Smooth muscle cell (in vitro differentiated cells): ENCODE measurements around the gene MAN1C1. TPM values are rescaled to one million over a fixed set of nuclear protein-coding genes. Genes with fewer than 3 reads are reported as not detected.

Source experiments
- DNase-seq: peaks from one replicate; lab custom pipeline; 2025; ENCODE audit not compliant: unreplicated experiment; lab: John Stamatoyannopoulos, UW
- H2AFZ ChIP-seq: fragments of 200-600 bp; sonication (generic); 2 replicates; pipeline ENCODE4 v1.6.0; 2016; ENCODE audit warnings: antibody characterized with exemption, low read depth, mild to moderate bottlenecking
- H3F3A ChIP-seq: fragments of 200-600 bp; sonication (generic); 2 replicates; pipeline ENCODE4 v1.6.0; 2017; ENCODE audit warnings: antibody characterized with exemption, low read depth
- H3K27ac ChIP-seq: fragments of 200-600 bp; sonication (generic); 2 replicates; pipeline ENCODE4 v1.5.1; 2016; ENCODE audit warnings: low read depth, mild to moderate bottlenecking
- H3K27me3 ChIP-seq: fragments of 200-600 bp; sonication (generic); 2 replicates; pipeline ENCODE4 v1.6.1; 2016; ENCODE audit warnings: low read depth, mild to moderate bottlenecking
- H3K36me3 ChIP-seq: fragments of 200-600 bp; sonication (generic); 2 replicates; pipeline ENCODE4 v1.5.1; 2016; ENCODE audit warnings: low read depth
- H3K4me1 ChIP-seq: fragments of 200-600 bp; sonication (generic); 2 replicates; pipeline ENCODE4 v1.5.1; 2016; ENCODE audit warnings: low read depth
- H3K4me2 ChIP-seq: fragments of 200-600 bp; sonication (generic); 2 replicates; pipeline ENCODE4 v1.6.0; 2016; ENCODE audit warnings: mild to moderate bottlenecking
- H3K4me3 ChIP-seq: fragments of 200-600 bp; sonication (generic); 2 replicates; pipeline ENCODE4 v1.5.1; 2016; ENCODE audit warnings: mild to moderate bottlenecking
- H3K79me2 ChIP-seq: fragments of 200-600 bp; sonication (generic); 2 replicates; pipeline ENCODE4 v1.6.0; 2016; ENCODE audit warnings: low read depth, mild to moderate bottlenecking
- H3K9ac ChIP-seq: fragments of 200-600 bp; sonication (generic); 2 replicates; pipeline ENCODE4 v1.6.0; 2016; ENCODE audit warnings: low read depth
- H3K9me3 ChIP-seq: fragments of 200-600 bp; sonication (generic); replicated peaks from 2 replicates; pipeline ENCODE4 v1.5.1; 2016; ENCODE audit warnings: low read depth
- H4K20me1 ChIP-seq: fragments of 200-600 bp; sonication (generic); 2 replicates; pipeline ENCODE4 v1.6.0; 2016; ENCODE audit warnings: low read depth
- WGBS: methylation state at CpG from one replicate; pipeline ENCODE4 v1.1.7; 2016; ENCODE audit warnings: low lambda C conversion rate; 5-methylcytosine and 5-hydroxymethylcytosine counted together
- polyA plus RNA-seq: library from polyadenylated mRNA; unstranded; fragments of >200 nt; fragmentation: Nextera tagmentation; extraction: Ambion mirVana; gene quantifications from 2 replicates; pipeline ENCODE4 v1.2.1, GENCODE V29; 2016
- total RNA-seq: library from RNA; depleted of rRNA; stranded (reverse); fragments of >200 nt; gene quantifications from 2 replicates; pipeline ENCODE4 v1.2.3, GENCODE V29; 2014
- TF ChIP-seq, protein P1 (sequence below): fragments of 200-600 bp; sonication (generic); IDR thresholded peaks from 2 replicates; pipeline ENCODE4 v1.5.1; 2017; ENCODE audit warnings: borderline replicate concordance, mild to moderate bottlenecking, antibody characterized with exemption; ENCODE audit not compliant: insufficient read depth, poor library complexity, severe bottlenecking

MAN1C1 gene
- total and polyA plus RNA-seq, 2 experiments from 2014 or later: 4.4 to 10.5 TPM

DNA sequence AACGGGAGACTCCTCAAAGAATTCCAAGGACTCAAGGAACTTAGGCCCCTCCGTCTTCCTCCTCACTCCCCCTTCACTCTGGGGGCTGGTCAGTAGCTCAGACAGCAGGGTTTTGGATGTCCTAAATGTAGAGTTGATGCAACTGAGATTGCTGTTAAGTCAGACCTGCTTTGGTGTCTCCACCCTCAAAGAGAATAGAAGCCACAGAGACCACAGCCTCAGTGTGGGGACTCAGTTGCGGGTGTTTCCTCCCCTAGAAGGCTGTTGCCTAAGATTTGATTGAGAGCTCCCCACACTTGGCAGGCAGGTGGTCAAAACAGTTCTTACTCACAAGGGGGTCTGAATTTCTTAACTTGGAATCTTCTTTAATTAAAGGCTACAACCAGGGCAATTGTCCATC lies 7.6 kb downstream of the MAN1C1 start:
- Histone ChIP-seq H3K36me3 (no peaks in the 10 kb centered on the region), H3K9ac (no peak overlapping the region), H3F3A (no peaks in the 10 kb centered on the region), H2AFZ (no peak overlapping the region), H3K27me3 (peaks cover 15% of the 10 kb centered on the region), H3K9me3 (no peaks in the 10 kb centered on the region), H4K20me1 (no peaks in the 10 kb centered on the region), H3K4me2 (no peak overlapping the region), H3K4me1 (peaks cover 4% of the 10 kb centered on the region), H3K79me2 (no peaks in the 10 kb centered on the region), H3K4me3 (no peak overlapping the region), H3K27ac (no peak overlapping the region)
- 81% methylated on average over 3 of the region's 3 CpGs for WGBS
- TF ChIP-seq, protein P1, sequence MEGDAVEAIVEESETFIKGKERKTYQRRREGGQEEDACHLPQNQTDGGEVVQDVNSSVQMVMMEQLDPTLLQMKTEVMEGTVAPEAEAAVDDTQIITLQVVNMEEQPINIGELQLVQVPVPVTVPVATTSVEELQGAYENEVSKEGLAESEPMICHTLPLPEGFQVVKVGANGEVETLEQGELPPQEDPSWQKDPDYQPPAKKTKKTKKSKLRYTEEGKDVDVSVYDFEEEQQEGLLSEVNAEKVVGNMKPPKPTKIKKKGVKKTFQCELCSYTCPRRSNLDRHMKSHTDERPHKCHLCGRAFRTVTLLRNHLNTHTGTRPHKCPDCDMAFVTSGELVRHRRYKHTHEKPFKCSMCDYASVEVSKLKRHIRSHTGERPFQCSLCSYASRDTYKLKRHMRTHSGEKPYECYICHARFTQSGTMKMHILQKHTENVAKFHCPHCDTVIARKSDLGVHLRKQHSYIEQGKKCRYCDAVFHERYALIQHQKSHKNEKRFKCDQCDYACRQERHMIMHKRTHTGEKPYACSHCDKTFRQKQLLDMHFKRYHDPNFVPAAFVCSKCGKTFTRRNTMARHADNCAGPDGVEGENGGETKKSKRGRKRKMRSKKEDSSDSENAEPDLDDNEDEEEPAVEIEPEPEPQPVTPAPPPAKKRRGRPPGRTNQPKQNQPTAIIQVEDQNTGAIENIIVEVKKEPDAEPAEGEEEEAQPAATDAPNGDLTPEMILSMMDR: no peak
- no peak for DNase-seq

DNA sequence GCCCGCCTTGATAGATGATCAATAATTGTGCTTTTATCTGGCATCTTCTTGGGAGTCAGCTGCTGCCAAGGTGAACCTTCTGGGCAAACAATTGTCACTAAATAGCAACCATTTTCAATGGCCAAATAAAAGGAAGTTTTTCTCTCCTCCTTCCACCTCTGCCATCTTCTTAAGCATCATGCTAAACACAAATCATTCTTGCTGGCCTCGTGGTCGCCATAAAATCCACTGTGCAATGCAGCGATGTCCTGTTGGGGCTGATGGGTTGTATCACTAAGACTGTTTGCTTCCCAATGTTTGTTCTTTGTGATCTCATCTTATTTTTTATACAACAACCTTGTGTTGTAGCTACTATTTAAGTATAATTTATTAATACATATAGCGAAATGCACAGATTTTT lies 8.0 kb downstream of the MAN1C1 start:
- no peaks in the 10 kb centered on the region for H3K36me3 ChIP-seq
- H4K20me1 ChIP-seq: no peaks in the 10 kb centered on the region
- H3K4me3 ChIP-seq: no peak overlapping the region
- H3K27me3 ChIP-seq: peaks cover 11% of the 10 kb centered on the region
- H3K9me3 ChIP-seq: no peaks in the 10 kb centered on the region
- H3K9ac ChIP-seq: no peak overlapping the region
- H3K4me1 ChIP-seq: peaks cover under 1% of the 10 kb centered on the region
- no peaks in the 10 kb centered on the region for H3F3A ChIP-seq
- WGBS: 91% methylated on average over 5 of the region's 5 CpGs
- DNase-seq: no peak
- no peak overlapping the region for H2AFZ ChIP-seq
- no peaks in the 10 kb centered on the region for H3K79me2 ChIP-seq
- H3K27ac ChIP-seq: no peak overlapping the region
- TF ChIP-seq, protein P1: no peak
- H3K4me2 ChIP-seq: no peak overlapping the region

DNA sequence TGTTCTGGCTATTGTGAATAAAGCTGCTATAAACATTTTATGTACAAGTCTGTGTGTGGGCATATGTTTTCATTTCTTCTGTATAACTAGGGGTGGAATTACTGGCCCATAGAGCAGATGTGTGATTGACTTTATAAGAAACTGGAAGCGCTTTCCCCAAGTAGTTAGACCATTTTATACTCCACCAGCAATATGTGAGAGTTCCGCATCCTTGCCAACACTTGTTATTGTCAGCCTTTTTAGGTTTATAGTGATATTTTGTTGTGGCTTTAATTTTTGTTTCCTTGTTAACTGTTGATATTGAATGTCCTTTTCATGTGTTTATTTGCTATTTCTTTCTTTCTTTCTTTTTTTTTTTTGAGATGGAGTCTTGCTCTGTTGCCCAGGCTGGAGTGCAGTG lies 9.4 kb downstream of the MAN1C1 start:
- H3K79me2 ChIP-seq: no peaks in the 10 kb centered on the region
- no peak overlapping the region for H3K4me3 ChIP-seq
- H3K4me2 ChIP-seq: no peak overlapping the region
- WGBS: 100% methylated on average over 2 of the region's 2 CpGs
- no peaks in the 10 kb centered on the region for H3K36me3 ChIP-seq
- no peak overlapping the region for H3K9ac ChIP-seq
- TF ChIP-seq, protein P1: no peak
- H3K9me3 ChIP-seq: no peaks in the 10 kb centered on the region
- no peak overlapping the region for H2AFZ ChIP-seq
- no peaks in the 10 kb centered on the region for H3F3A ChIP-seq
- H3K27ac ChIP-seq: no peak overlapping the region
- H4K20me1 ChIP-seq: no peaks in the 10 kb centered on the region
- DNase-seq: no peak
- H3K4me1 ChIP-seq: peaks cover 6% of the 10 kb centered on the region
- no peaks in the 10 kb centered on the region for H3K27me3 ChIP-seq

DNA sequence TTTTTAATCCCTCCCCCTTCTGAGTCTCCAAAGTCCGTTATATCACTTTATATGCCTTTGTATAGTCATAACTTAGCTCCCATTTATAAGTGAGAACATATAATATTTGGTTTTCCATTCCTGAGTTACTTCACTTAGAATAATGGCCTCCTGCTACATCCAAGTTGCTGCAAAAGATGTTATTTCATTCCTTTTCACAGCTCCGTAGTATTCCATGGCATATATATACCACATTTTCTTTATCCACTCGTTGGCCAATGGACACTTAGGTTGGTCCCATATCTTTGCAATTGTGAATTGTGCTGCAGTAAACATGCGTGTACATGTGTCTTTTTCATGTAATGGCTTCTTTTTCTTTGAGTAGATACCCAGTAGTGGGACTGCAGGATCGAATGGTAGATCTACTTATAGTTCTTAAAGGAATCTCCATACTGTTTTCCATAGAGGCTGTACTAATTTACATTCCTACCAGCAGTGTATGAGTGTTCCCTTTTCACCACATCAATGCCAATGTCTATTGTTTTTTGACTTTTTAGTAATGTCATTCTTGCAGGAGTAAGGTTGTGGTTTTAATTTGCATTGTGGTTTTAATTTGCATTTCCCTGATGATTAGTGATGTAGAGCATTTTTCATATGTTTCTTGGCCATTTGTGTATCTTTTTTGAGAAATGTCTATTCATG lies 12.3 kb downstream of the MAN1C1 start:
- no peaks in the 10 kb centered on the region for H3K79me2 ChIP-seq
- H3K4me3 ChIP-seq: no peak overlapping the region
- TF ChIP-seq, protein P1: no peak
- no peak for DNase-seq
- no peak overlapping the region for H3K9ac ChIP-seq
- H2AFZ ChIP-seq: no peak overlapping the region
- H3K4me1 ChIP-seq: peaks cover 6% of the 10 kb centered on the region
- no peaks in the 10 kb centered on the region for H4K20me1 ChIP-seq
- no peaks in the 10 kb centered on the region for H3K36me3 ChIP-seq
- no peaks in the 10 kb centered on the region for H3F3A ChIP-seq
- no peak overlapping the region for H3K4me2 ChIP-seq
- no peak overlapping the region for H3K27ac ChIP-seq
- WGBS: 96% methylated on average over 5 of the region's 5 CpGs
- no peaks in the 10 kb centered on the region for H3K27me3 ChIP-seq
- no peaks in the 10 kb centered on the region for H3K9me3 ChIP-seq
